Mesenchymal stem cell (in vitro differentiated cells and primary cell): ENCODE data around the gene MACROD1.
A peak's percentile ranks its signal among the peaks of the same experiment; 100 is the strongest.

Experiments
- DNase-seq: peaks from one replicate; pipeline ENCODE4 v3.0.0-alpha.2; 2013
- H2AFZ ChIP-seq: one replicate; pipeline ENCODE4 v1.6.1; 2013; ENCODE audit warnings: low read depth, mild to moderate bottlenecking, control low read depth, inconsistent platforms, low read length, moderate library complexity
- H2AK5ac ChIP-seq: 2 replicates; pipeline ENCODE4 v1.6.1; 2013; ENCODE audit warnings: low read length, moderate library complexity, mild to moderate bottlenecking, inconsistent platforms; ENCODE audit not compliant: severe bottlenecking
- H2BK120ac ChIP-seq: one replicate; pipeline ENCODE4 v1.6.1; 2013; ENCODE audit warnings: low read depth, mild to moderate bottlenecking, inconsistent platforms, low read length, moderate library complexity
- H2BK12ac ChIP-seq, 2 experiments: one replicate each; pipeline ENCODE4 v1.6.1; 2013; ENCODE audit warnings: inconsistent platforms in 2 of 2, low read length in 2 of 2, mild to moderate bottlenecking in 2 of 2, moderate library complexity in 2 of 2, control low read depth in 1 of 2
- H2BK15ac ChIP-seq: one replicate; pipeline ENCODE4 v1.6.1; 2013; ENCODE audit warnings: mild to moderate bottlenecking, low read depth, inconsistent platforms; ENCODE audit not compliant: poor library complexity, severe bottlenecking
- H2BK5ac ChIP-seq: 2 replicates; pipeline ENCODE4 v1.6.1; 2013; ENCODE audit warnings: low read depth, mild to moderate bottlenecking, low read length, control low read depth, inconsistent platforms; ENCODE audit not compliant: poor library complexity, severe bottlenecking
- H3K14ac ChIP-seq, 2 experiments: one replicate each; pipeline ENCODE4 v1.6.1; 2013; ENCODE audit warnings: inconsistent platforms in 2 of 2, low read length in 2 of 2, control low read depth in 1 of 2, mild to moderate bottlenecking in 1 of 2, moderate library complexity in 1 of 2
- H3K18ac ChIP-seq, 2 experiments: one replicate each; pipeline ENCODE4 v1.6.1; 2013; ENCODE audit warnings: inconsistent platforms in 2 of 2, low read length in 2 of 2, control low read depth in 1 of 2, low read depth in 1 of 2, mild to moderate bottlenecking in 1 of 2
- H3K23ac ChIP-seq, 2 experiments: one replicate each; pipeline ENCODE4 v1.6.1; 2013; ENCODE audit warnings: inconsistent platforms in 2 of 2, low read length in 2 of 2, mild to moderate bottlenecking in 2 of 2, moderate library complexity in 2 of 2, control low read depth in 1 of 2
- H3K27ac ChIP-seq: 2 replicates; pipeline ENCODE4 v1.5.1; 2013; ENCODE audit warnings: mild to moderate bottlenecking, moderate library complexity, low read length, control low read depth, inconsistent platforms; ENCODE audit not compliant: poor library complexity, severe bottlenecking
- H3K27me3 ChIP-seq, 2 experiments: 2 replicates each; pipeline versions ENCODE4 v1.6.1 to v1.7.0; 2013; ENCODE audit warnings: low read length in 2 of 2, mild to moderate bottlenecking in 2 of 2, moderate library complexity in 2 of 2, control low read depth in 1 of 2, inconsistent platforms in 1 of 2; ENCODE audit not compliant: control insufficient read depth in 1 of 2, insufficient read depth in 1 of 2
- H3K36me3 ChIP-seq, 2 experiments: 2 replicates each; pipeline versions ENCODE4 v1.6.1 to v1.7.0; 2013; ENCODE audit warnings: low read length in 2 of 2, control low read depth in 1 of 2, inconsistent platforms in 1 of 2, low read depth in 1 of 2, mild to moderate bottlenecking in 1 of 2; ENCODE audit not compliant: insufficient read depth in 2 of 2, control insufficient read depth in 1 of 2
- H3K4ac ChIP-seq, 2 experiments: one replicate each; pipeline ENCODE4 v1.6.1; 2013; ENCODE audit warnings: inconsistent platforms in 2 of 2, low read length in 2 of 2, mild to moderate bottlenecking in 2 of 2, moderate library complexity in 2 of 2, control low read depth in 1 of 2, low read depth in 1 of 2
- H3K4me1 ChIP-seq: 2 replicates; pipeline ENCODE4 v1.6.1; 2013; ENCODE audit warnings: low read depth, low read length, control low read depth; ENCODE audit not compliant: control insufficient read depth, insufficient read depth
- H3K4me2 ChIP-seq: 2 replicates; pipeline ENCODE4 v1.6.1; 2013; ENCODE audit warnings: low read length, mild to moderate bottlenecking, inconsistent platforms; ENCODE audit not compliant: poor library complexity, severe bottlenecking
- H3K4me3 ChIP-seq, 2 experiments: 2 replicates each; pipeline versions ENCODE4 v1.5.1 to v1.7.0; 2013; ENCODE audit warnings: low read length in 2 of 2, mild to moderate bottlenecking in 2 of 2, control low read depth in 1 of 2, low read depth in 1 of 2; ENCODE audit not compliant: insufficient read depth in 1 of 2
- H3K79me1 ChIP-seq: replicated peaks from 2 replicates; pipeline ENCODE4 v1.6.1; 2013; ENCODE audit warnings: mild to moderate bottlenecking, control low read depth, low read length, inconsistent platforms; ENCODE audit not compliant: poor library complexity, severe bottlenecking
- H3K9ac ChIP-seq: 2 replicates; pipeline ENCODE4 v1.7.0; 2013; ENCODE audit warnings: mild to moderate bottlenecking, low read length, moderate library complexity
- H3K9me3 ChIP-seq: 2 replicates; pipeline ENCODE4 v1.7.0; 2013; ENCODE audit warnings: mild to moderate bottlenecking, low read length; ENCODE audit not compliant: control insufficient read depth
- H4K8ac ChIP-seq: one replicate; pipeline ENCODE4 v1.6.1; 2013; ENCODE audit warnings: inconsistent platforms, mild to moderate bottlenecking, low read length, moderate library complexity
- H4K91ac ChIP-seq: one replicate; pipeline ENCODE4 v1.6.1; 2013; ENCODE audit warnings: mild to moderate bottlenecking, low read length, inconsistent platforms
- WGBS: methylation state at CpG from one replicate; pipeline ENCODE4 v1.1.7; 2013; ENCODE audit warnings: mixed read lengths; 5-methylcytosine and 5-hydroxymethylcytosine counted together

MACROD1 gene

DNA sequence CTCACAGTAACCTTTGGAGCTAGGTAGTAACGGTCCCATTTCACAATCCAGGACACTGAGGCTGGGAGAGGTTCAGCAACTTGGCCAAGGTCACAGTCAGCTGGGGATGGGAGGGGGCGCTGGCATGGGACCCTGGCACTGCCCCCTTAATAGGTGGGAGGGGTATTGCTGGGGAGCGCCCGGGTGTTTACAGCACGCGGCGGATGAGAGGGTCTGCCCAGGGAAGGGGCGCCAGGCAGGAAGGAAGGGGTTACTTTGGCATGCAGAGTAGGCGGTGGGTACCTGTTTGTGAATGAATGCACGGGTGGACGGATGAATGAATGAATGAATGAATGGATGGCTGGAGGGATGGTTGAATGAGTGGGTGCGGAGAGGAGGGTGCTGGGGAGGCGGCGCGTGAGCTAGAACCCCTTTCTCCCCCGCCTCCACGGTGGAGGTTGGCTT lies 130.8 kb downstream of the MACROD1 start:
- no peak overlapping the region for H4K8ac ChIP-seq
- no peak overlapping the region for H2BK5ac ChIP-seq
- H2AFZ ChIP-seq = no peak overlapping the region
- H4K91ac ChIP-seq = no peak overlapping the region
- H2AK5ac ChIP-seq = no peak overlapping the region
- no peak overlapping the region for H2BK12ac ChIP-seq
- H3K23ac ChIP-seq = peak overlapping the region in 1 of 2 experiments; percentile 18
- no peaks in the 10 kb centered on the region for H3K9me3 ChIP-seq
- no peak overlapping the region for H3K4me2 ChIP-seq
- no peak overlapping the region for H3K14ac ChIP-seq
- WGBS = 43% methylated on average over 11 of the region's 17 CpGs
- no peak overlapping the region for H3K4me3 ChIP-seq
- no peak overlapping the region for H2BK15ac ChIP-seq
- peaks cover 58 to 62% of the 10 kb centered on the region in 2 experiments for H3K27me3 ChIP-seq
- H3K9ac ChIP-seq = no peak overlapping the region
- H3K27ac ChIP-seq = no peak overlapping the region
- DNase-seq = no peak
- no peaks in the 10 kb centered on the region for H3K36me3 ChIP-seq
- no peak overlapping the region for H2BK120ac ChIP-seq
- H3K4me1 ChIP-seq = peaks cover 31% of the 10 kb centered on the region
- H3K4ac ChIP-seq = no peak overlapping the region
- no peak overlapping the region for H3K18ac ChIP-seq
- no peaks in the 10 kb centered on the region for H3K79me1 ChIP-seq

DNA sequence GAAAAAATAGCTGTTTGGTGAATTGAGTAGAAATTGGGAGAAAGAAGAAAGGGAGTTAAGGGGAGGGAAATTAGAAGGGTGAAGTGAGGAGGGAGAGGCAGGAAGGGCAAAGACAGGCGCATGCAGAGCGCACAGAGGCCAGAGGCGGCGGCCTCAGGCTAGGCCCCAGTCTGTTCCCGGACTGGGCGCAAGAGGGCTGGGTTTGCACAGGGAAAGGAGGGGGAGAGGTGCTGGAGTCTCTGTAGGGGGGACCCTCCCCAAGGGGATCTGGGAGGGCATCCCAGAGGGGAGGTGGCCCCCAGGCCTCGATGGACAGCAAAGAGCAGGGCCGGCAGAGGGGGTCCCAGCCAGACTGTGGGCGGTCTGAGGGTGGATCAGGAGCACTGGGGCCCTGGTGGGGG lies 131.5 kb downstream of the MACROD1 start:
- Histone ChIP-seq H3K27ac (no peak overlapping the region), H3K4me1 (peaks cover 31% of the 10 kb centered on the region), H3K4ac (no peak overlapping the region), H3K4me2 (no peak overlapping the region), H2BK120ac (no peak overlapping the region), H3K27me3 (peaks cover 61 to 65% of the 10 kb centered on the region in 2 experiments), H4K8ac (no peak overlapping the region), H2AK5ac (no peak overlapping the region), H2BK15ac (no peak overlapping the region), H3K18ac (no peak overlapping the region), H3K14ac (no peak overlapping the region), H2BK5ac (no peak overlapping the region), H3K9me3 (no peaks in the 10 kb centered on the region), H3K36me3 (no peaks in the 10 kb centered on the region), H3K9ac (no peak overlapping the region), H3K79me1 (no peaks in the 10 kb centered on the region), H3K4me3 (no peak overlapping the region), H3K23ac (no peak overlapping the region), H2AFZ (no peak overlapping the region), H2BK12ac (no peak overlapping the region), H4K91ac (no peak overlapping the region)
- 55% methylated on average over 9 of the region's 9 CpGs for WGBS
- no peak for DNase-seq

DNA sequence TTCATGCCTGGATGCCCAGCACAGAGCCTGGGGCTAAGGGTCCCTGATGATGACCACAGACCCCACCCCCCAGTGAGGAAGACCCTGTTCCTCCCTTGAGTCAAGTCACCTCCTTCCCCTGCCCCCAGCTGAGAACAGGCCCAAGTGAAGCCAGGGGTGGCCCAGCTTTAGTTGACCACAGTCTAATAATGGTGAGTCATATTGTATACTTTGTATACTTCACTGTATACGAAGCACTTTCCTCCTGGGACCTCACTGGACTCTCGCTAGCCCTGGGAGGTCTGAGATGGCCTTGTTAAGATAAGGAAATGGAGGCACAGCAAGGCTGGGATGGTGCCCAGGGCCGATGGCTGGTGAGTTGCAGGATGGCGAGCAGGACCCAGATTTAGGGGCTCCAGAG lies 133.9 kb downstream of the MACROD1 start:
- Histone ChIP-seq H3K4me3 (no peak overlapping the region), H4K91ac (no peak overlapping the region), H2BK120ac (no peak overlapping the region), H2AFZ (no peak overlapping the region), H2BK15ac (no peak overlapping the region), H2BK12ac (no peak overlapping the region), H3K27ac (no peak overlapping the region), H3K4me2 (no peak overlapping the region), H2BK5ac (no peak overlapping the region), H4K8ac (no peak overlapping the region), H3K27me3 (peaks cover 62 to 75% of the 10 kb centered on the region in 2 experiments), H3K9ac (no peak overlapping the region), H3K18ac (no peak overlapping the region), H3K4ac (no peak overlapping the region), H3K23ac (no peak overlapping the region), H3K14ac (no peak overlapping the region), H3K36me3 (no peaks in the 10 kb centered on the region), H2AK5ac (no peak overlapping the region), H3K79me1 (no peaks in the 10 kb centered on the region), H3K9me3 (no peaks in the 10 kb centered on the region), H3K4me1 (peaks cover 40% of the 10 kb centered on the region)
- whole genome bisulfite sequencing = 39% methylated on average over 4 of the region's 4 CpGs
- peak; percentile 59 for DNase-seq

DNA sequence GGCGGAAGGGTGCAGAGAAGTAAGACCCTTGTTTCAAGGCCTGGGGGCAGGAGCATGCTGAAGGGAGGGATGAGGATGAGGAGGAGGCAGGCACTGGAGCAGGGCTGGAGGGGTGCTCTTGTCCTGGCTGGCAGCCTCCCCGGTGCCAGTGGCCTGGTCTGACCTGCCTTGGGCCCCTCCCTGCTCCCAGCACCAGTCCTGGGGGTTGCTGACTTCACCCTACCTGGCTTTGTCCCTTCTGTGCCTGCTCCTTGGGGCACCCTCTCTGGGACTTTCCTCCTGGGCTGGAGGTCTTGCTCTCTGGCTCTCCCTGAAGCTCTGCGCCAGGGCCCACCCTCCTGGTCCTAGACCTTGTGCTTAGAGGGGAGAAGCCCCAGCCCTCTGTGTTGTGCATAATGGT lies 134.9 kb downstream of the MACROD1 start:
- H3K4me3 ChIP-seq = no peak overlapping the region
- no peak overlapping the region for H4K8ac ChIP-seq
- no peaks in the 10 kb centered on the region for H3K79me1 ChIP-seq
- 66% methylated on average over 3 of the region's 3 CpGs for WGBS
- no peak overlapping the region for H2BK5ac ChIP-seq
- no peak overlapping the region for H4K91ac ChIP-seq
- H3K27ac ChIP-seq = no peak overlapping the region
- no peak overlapping the region for H3K18ac ChIP-seq
- H2BK12ac ChIP-seq = no peak overlapping the region
- H2AK5ac ChIP-seq = no peak overlapping the region
- H2AFZ ChIP-seq = no peak overlapping the region
- H3K36me3 ChIP-seq = no peaks in the 10 kb centered on the region
- no peak overlapping the region for H2BK15ac ChIP-seq
- H3K4ac ChIP-seq = no peak overlapping the region
- peaks cover 64 to 75% of the 10 kb centered on the region in 2 experiments for H3K27me3 ChIP-seq
- no peak overlapping the region for H3K23ac ChIP-seq
- no peak overlapping the region for H3K14ac ChIP-seq
- H3K9me3 ChIP-seq = no peaks in the 10 kb centered on the region
- peaks cover 31% of the 10 kb centered on the region for H3K4me1 ChIP-seq
- no peak overlapping the region for H2BK120ac ChIP-seq
- no peak for DNase-seq
- H3K9ac ChIP-seq = no peak overlapping the region
- H3K4me2 ChIP-seq = no peak overlapping the region
